ENCODE results near the gene RNF13. TPM values are rescaled to one million over a fixed set of nuclear protein-coding genes. Genes with fewer than 3 reads are reported as not detected.
A peak's percentile ranks its signal among the peaks of the same experiment; 100 is the strongest.

RNF13 gene
- total RNA-seq, 1 donor from 2014 or later: 27.1 TPM

GRCh38 chr3:149967086-149967685, 154.2 kb downstream of the RNF13 start:
- H3K4me3 ChIP-seq (ENCODE audit: low read depth, low read length): peak overlapping the region; percentile 2
- no peak for DNase-seq (ENCODE audit: low read depth)
- peak; percentile 54 for TF ChIP-seq CTCF (conservative IDR thresholded peaks at IDR 0.05; ENCODE audit: low read depth, low read length)

GRCh38 chr3:149968216-149968615, 155.2 kb downstream of the RNF13 start:
- peak overlapping the region; percentile 82 for H3K4me3 ChIP-seq (ENCODE audit: low read depth, low read length)
- no peak for TF ChIP-seq CTCF (conservative IDR thresholded peaks at IDR 0.05; ENCODE audit: low read depth, low read length)
- no peak for DNase-seq (ENCODE audit: low read depth)

GRCh38 chr3:149969110-149969939, 156.3 kb downstream of the RNF13 start:
- DNase-seq (ENCODE audit: low read depth): peak; percentile 40
- peak; percentile 31 for TF ChIP-seq CTCF (conservative IDR thresholded peaks at IDR 0.05; ENCODE audit: low read depth, low read length)
- peak overlapping the region; percentile 82 for H3K4me3 ChIP-seq (ENCODE audit: low read depth, low read length)

- peak overlapping the region; percentile 82 for H3K4me3 ChIP-seq (ENCODE audit: low read depth, low read length)
- no peak for TF ChIP-seq CTCF (conservative IDR thresholded peaks at IDR 0.05; ENCODE audit: low read depth, low read length)
- DNase-seq (ENCODE audit: low read depth): no peak
Observed at GRCh38 chr3:149969940-149970715, 157.1 kb downstream of the RNF13 start.

- no peak for TF ChIP-seq CTCF (conservative IDR thresholded peaks at IDR 0.05; ENCODE audit: low read depth, low read length)
- no peak for DNase-seq (ENCODE audit: low read depth)
- H3K4me3 ChIP-seq (ENCODE audit: low read depth, low read length): peak within 1 kb of the TSS; percentile 82
Observed at GRCh38 chr3:149970716-149971402, 157.8 kb downstream of the RNF13 start, which contains the start of gene PFN2. Gene PFN2, minus strand, starts transcription at chr3:149970895. Its CDS starts 39 bp downstream, at chr3:149970856.

GRCh38 chr3:149971403-149972075, 158.5 kb downstream of the RNF13 start:
- no peak for TF ChIP-seq CTCF (conservative IDR thresholded peaks at IDR 0.05; ENCODE audit: low read depth, low read length)
- no peak for DNase-seq (ENCODE audit: low read depth)
- peak overlapping the region; percentile 82 for H3K4me3 ChIP-seq (ENCODE audit: low read depth, low read length)

All from epithelial cell of proximal tubule (primary cell).